Fibroblast of the aortic adventitia (primary cell): ENCODE measurements around the gene LDLRAP1. TPM values are rescaled to one million over a fixed set of nuclear protein-coding genes. Genes with fewer than 3 reads are reported as not detected.
"Not testable (repeated sequence)": the region's sequence is repeated elsewhere in the genome, so short reads cannot be mapped to it uniquely, and the experiment has no call there.

Experiments
- DNase-seq: peaks from one replicate; pipeline ENCODE4 v3.0.0-alpha.2; 2010; ENCODE audit warnings: low read depth
- H3K4me3 ChIP-seq: 2 replicates; pipeline ENCODE4 v1.5.1; 2011; ENCODE audit warnings: low read depth, mild to moderate bottlenecking, control low read depth, low read length, moderate library complexity
- total RNA-seq: library from RNA; depleted of rRNA; stranded (reverse); fragments of >200 nt; gene quantifications from 2 replicates; pipeline ENCODE4 v1.2.3, GENCODE V29; 2012; ENCODE audit warnings: low replicate concordance
- TF ChIP-seq, protein P1 (sequence below): IDR thresholded peaks from 2 replicates; pipeline ENCODE4 v1.5.1; 2011; ENCODE audit warnings: mild to moderate bottlenecking, low read length, control low read depth, inconsistent platforms; ENCODE audit not compliant: insufficient read depth

Gene LDLRAP1
- total RNA-seq, 1 donor, result 12.4 TPM

DNA sequence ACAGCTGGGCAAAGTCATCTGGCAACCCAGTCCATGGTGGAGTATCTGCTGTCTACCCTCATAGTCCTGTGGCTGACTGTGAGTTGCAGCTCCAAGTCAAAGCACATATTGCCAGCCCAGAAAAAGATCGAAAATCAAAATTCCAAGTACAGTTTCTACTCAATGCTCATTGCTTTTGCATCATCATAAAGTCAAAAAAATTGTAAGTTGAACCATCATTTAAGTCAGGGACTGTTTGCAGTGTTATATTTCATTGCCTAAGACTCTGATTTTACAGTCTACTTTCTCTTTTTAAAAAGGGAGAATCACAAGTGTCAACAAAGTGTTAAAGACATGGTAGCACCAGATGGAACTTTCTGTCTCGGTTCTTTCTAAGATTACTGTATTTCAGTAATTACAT lies 50.5 kb downstream of the LDLRAP1 start:
- TF ChIP-seq, protein P1, sequence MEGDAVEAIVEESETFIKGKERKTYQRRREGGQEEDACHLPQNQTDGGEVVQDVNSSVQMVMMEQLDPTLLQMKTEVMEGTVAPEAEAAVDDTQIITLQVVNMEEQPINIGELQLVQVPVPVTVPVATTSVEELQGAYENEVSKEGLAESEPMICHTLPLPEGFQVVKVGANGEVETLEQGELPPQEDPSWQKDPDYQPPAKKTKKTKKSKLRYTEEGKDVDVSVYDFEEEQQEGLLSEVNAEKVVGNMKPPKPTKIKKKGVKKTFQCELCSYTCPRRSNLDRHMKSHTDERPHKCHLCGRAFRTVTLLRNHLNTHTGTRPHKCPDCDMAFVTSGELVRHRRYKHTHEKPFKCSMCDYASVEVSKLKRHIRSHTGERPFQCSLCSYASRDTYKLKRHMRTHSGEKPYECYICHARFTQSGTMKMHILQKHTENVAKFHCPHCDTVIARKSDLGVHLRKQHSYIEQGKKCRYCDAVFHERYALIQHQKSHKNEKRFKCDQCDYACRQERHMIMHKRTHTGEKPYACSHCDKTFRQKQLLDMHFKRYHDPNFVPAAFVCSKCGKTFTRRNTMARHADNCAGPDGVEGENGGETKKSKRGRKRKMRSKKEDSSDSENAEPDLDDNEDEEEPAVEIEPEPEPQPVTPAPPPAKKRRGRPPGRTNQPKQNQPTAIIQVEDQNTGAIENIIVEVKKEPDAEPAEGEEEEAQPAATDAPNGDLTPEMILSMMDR, result no peak
- no peak overlapping the region for H3K4me3 ChIP-seq
- DNase-seq, result no peak

DNA sequence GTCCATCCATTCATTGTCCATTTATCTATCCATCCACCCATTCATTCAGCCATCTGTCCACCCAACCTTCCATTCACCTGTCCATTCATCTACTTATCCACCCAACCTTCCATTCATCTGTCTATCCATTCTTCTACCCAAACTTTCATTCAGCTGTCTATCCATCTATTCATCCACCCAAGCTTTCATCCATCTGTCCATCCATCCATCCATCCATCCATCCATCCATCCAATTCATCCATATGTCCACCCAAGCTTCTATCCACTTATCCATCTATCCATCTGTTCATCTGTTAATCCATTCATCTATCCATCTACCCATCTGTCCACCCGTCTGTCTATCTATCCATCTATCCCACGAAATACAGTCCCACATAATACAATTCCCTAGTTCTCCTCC lies 51.6 kb downstream of the LDLRAP1 start:
- DNase-seq, result no peak
- TF ChIP-seq, protein P1, result no peak
- no peak overlapping the region for H3K4me3 ChIP-seq

DNA sequence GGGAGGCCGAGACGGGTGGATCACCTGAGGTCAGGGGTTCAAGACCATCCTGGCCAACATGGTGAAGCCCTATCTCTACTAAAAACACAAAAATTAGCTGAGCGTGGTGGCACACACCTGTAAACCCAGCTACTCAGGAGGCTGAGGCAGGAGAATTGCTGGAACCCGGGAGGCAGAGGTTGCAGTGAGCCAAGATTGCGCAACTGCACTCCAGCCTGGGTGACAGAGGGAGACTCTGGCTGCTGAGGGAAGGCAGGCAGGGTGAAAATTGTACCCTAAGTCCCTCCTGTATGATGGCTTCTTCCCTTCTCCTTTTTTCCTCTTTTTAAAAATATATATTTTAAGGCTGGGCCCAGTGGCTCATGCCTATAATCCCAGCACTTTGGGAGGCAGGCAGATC lies 53.2 kb downstream of the LDLRAP1 start:
- not testable (repeated sequence) for DNase-seq, H3K4me3 ChIP-seq

DNA sequence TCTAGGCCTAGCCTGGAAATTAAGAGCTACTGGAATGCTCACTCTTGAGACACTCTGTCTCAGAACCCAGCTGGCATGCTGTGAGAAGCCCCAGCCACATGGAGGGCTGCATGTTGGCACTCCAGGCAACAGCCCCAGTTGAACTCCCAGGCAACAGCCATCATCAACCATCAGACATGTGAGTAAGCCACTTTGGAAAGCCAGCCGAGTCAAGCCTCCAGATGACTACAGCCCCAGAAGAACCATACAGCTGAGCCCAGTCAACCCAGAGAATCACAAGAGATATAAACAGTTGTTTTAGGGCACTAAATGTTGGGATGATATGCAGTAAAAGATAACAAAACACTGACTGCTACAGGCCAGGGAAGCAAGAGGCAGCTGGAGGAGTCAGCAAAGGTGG lies 55.5 kb downstream of the LDLRAP1 start:
- DNase-seq, result no peak
- TF ChIP-seq, protein P1, result no peak
- no peak overlapping the region for H3K4me3 ChIP-seq

- TF ChIP-seq, protein P1, result no peak
- H3K4me3 ChIP-seq, result no peak overlapping the region
- no peak for DNase-seq
These were observed 56.7 kb downstream of the LDLRAP1 start for GRCh38 chr1:25599969-25600610.

- not testable (repeated sequence) for H3K4me3 ChIP-seq, DNase-seq
These were observed 57.7 kb downstream of the LDLRAP1 start for GRCh38 chr1:25600971-25601699.

DNA sequence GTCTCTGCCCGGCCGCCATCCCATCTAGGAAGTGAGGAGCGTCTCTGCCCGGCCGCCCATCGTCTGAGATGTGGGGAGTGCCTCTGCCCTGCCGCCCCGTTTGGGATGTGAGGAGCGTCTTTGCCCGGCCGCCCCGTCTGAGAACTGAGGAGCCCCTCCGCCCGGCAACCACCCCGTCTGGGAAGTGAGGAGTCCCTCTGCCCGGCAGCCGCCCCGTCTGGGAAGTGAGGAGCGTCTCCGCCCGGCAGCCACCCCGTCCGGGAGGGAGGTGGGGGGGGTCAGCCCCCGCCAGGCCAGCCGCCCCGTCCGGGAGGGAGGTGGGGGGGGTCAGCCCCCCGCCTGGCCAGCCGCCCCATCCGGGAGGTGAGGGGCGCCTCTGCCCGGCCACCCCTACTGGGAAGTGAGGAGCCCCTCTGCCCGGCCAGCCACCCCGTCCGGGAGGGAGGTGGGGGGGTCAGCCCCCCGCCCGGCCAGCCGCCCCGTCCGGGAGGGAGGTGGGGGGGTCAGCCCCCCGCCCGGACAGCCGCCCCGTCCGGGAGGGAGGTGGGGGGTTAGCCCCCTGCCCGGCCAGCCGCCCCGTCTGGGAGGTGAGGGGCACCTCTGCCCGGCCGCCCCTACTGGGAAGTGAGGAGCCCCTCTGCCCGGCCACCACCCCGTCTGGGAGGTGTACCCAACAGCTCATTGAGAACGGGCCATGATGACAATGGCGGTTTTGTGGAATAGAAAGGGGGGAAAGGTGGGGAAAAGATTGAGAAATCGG lies 60.6 kb downstream of the LDLRAP1 start:
- H3K4me3 ChIP-seq, DNase-seq: not testable (repeated sequence)

DNA sequence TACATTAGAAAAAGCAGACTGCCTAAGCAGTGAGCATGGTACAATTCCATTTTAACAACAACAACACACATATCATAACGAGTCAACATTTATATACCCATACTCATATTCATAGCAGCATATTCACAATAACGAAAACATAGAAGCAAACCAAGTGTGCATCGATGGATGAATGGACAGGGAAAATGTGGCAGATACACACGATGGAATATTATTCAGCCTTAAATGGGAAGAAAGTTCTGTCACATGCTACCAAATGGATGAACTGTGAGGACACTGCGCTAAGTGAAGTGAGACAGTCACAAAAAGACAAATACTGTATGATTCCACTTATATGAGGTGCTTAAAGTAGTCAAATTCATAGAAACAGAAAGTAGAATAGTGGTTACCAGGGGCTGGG lies 63.7 kb downstream of the LDLRAP1 start:
- DNase-seq, result no peak
- TF ChIP-seq, protein P1, result no peak
- no peak overlapping the region for H3K4me3 ChIP-seq
